Endodermal cell (in vitro differentiated cells): Measurements from ENCODE around the gene CFHR4. TPM values are rescaled to one million over a fixed set of nuclear protein-coding genes. Genes with fewer than 3 reads are reported as not detected.
A peak's percentile ranks its signal among the peaks of the same experiment; 100 is the strongest.
"Not testable (repeated sequence)": the region's sequence is repeated elsewhere in the genome, so short reads cannot be mapped to it uniquely, and the experiment has no call there.

Experiments used
- DNase-seq: peaks from one replicate; pipeline ENCODE4 v3.0.0-alpha.2; 2017
- H3K27ac ChIP-seq: 2 replicates; pipeline ENCODE4 v1.5.1; 2013; ENCODE audit warnings: mild to moderate bottlenecking, low read depth, low read length, moderate library complexity
- H3K27me3 ChIP-seq: 2 replicates; pipeline ENCODE4 v1.6.1; 2013; ENCODE audit warnings: mild to moderate bottlenecking, low read length, moderate library complexity; ENCODE audit not compliant: insufficient read depth, control insufficient read depth, poor library complexity, severe bottlenecking
- H3K36me3 ChIP-seq: 2 replicates; pipeline ENCODE4 v1.7.0; 2013; ENCODE audit warnings: mild to moderate bottlenecking, low read length, moderate library complexity; ENCODE audit not compliant: control insufficient read depth, insufficient read depth
- H3K4me1 ChIP-seq: one replicate; pipeline ENCODE4 v1.7.0; 2013; ENCODE audit warnings: low read length; ENCODE audit not compliant: control insufficient read depth, insufficient read depth
- H3K4me3 ChIP-seq: 2 replicates; pipeline ENCODE4 v1.5.1; 2013; ENCODE audit warnings: mild to moderate bottlenecking, low read length, moderate library complexity
- H3K9ac ChIP-seq: 2 replicates; pipeline ENCODE4 v1.6.1; 2013; ENCODE audit warnings: mild to moderate bottlenecking, low read length, moderate library complexity; ENCODE audit not compliant: poor library complexity, severe bottlenecking; ENCODE audit errors: extremely low read depth
- H3K9me3 ChIP-seq: 2 replicates; pipeline ENCODE4 v1.6.1; 2013; ENCODE audit warnings: mild to moderate bottlenecking, low read length, moderate library complexity; ENCODE audit not compliant: control insufficient read depth
- H3K27ac Mint-ChIP-seq: 2 replicates; pipeline ENCODE4 v1.8.0; 2020; ENCODE audit warnings: mixed read lengths
- H3K27me3 Mint-ChIP-seq: 2 replicates; pipeline ENCODE4 v1.8.0; 2021; ENCODE audit warnings: mild to moderate bottlenecking, mixed read lengths; ENCODE audit not compliant: insufficient read depth
- H3K36me3 Mint-ChIP-seq: 2 replicates; pipeline ENCODE4 v1.8.0; 2020; ENCODE audit warnings: low read depth, mixed read lengths
- H3K4me1 Mint-ChIP-seq: 2 replicates; pipeline ENCODE4 v1.8.0; 2020; ENCODE audit warnings: mixed read lengths
- H3K4me3 Mint-ChIP-seq: 2 replicates; pipeline ENCODE4 v1.8.0; 2020; ENCODE audit warnings: mild to moderate bottlenecking, moderate library complexity, mixed read lengths
- H3K9me3 Mint-ChIP-seq: 2 replicates; pipeline ENCODE4 v1.8.0; 2020; ENCODE audit warnings: mild to moderate bottlenecking, mixed read lengths
- WGBS, 2 experiments: methylation state at CpG; one replicate each; pipeline versions ENCODE4 v1.1.5 to v1.1.7; 2013; ENCODE audit warnings: missing lambda C conversion rate in 2 of 2, mixed read lengths in 1 of 2; ENCODE audit not compliant: insufficient coverage in 1 of 2, insufficient read length in 1 of 2; 5-methylcytosine and 5-hydroxymethylcytosine counted together
- total RNA-seq, 2 donors: library from RNA; stranded (reverse); fragmentation: NEBNext Ultra II Directional in 1 of 2; extraction: Animal tissue kit (Norgen Biotek cat#: 25700) in 1 of 2; gene quantifications; 2 replicates in 1 of 2; 3 replicates in 1 of 2; pipeline ENCODE4 v1.2.1, GENCODE V29; 2021
- TF ChIP-seq, protein P1 (sequence below): fragments of 200-600 bp; sonication (generic); conservative IDR thresholded peaks from 2 replicates; pipeline ENCODE4 v1.5.0; 2021; ENCODE audit warnings: antibody characterized with exemption, mild to moderate bottlenecking

CFHR4 gene
- total RNA-seq, 2 donors from 2014 or later, result not detected

DNA sequence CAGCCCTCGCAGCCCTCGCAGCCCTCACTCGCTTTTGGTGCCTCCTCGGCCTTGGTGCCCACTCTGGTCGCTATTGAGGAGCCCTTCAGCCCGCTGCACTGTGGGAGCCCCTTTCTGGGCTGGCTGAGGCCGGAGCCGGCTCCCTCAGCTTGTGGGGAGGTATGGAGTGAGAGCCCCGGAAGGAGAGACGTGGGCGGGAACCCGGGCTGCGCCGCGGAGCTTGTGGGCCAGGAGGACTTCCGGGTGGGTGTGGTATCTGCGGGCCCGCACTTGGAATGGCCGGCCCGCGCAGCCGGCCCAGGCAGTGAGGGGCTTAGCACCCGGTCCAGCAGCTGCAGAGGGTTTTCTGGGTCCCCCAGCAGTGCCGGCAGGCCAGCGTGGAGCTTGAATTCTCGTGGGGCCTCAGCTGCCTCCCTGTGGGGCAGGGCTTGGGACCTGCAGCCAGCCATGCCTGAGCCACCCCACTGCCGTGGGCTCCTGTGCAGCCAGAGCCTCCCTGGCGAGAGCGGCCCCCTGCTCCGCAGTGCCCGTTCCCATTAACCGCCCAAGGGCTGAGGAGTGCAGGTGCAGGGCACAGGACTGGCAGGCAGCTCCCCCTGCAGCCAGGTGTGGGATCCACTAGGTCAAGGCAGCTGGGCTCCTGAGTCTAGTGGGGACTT is 45.8 kb downstream of the CFHR4 start:
- Histone ChIP-seq H3K27ac (no peak overlapping the region), H3K27me3 (no peaks in the 10 kb centered on the region), H3K4me1 (no peaks in the 10 kb centered on the region), H3K36me3 (no peaks in the 10 kb centered on the region), H3K9ac (no peak overlapping the region), H3K4me3 (no peak overlapping the region), H3K9me3 (no peaks in the 10 kb centered on the region)
- H3K27me3 Mint-ChIP-seq, result no peaks in the 10 kb centered on the region
- TF ChIP-seq, protein P1, sequence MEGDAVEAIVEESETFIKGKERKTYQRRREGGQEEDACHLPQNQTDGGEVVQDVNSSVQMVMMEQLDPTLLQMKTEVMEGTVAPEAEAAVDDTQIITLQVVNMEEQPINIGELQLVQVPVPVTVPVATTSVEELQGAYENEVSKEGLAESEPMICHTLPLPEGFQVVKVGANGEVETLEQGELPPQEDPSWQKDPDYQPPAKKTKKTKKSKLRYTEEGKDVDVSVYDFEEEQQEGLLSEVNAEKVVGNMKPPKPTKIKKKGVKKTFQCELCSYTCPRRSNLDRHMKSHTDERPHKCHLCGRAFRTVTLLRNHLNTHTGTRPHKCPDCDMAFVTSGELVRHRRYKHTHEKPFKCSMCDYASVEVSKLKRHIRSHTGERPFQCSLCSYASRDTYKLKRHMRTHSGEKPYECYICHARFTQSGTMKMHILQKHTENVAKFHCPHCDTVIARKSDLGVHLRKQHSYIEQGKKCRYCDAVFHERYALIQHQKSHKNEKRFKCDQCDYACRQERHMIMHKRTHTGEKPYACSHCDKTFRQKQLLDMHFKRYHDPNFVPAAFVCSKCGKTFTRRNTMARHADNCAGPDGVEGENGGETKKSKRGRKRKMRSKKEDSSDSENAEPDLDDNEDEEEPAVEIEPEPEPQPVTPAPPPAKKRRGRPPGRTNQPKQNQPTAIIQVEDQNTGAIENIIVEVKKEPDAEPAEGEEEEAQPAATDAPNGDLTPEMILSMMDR, result peak; percentile 28
- H3K36me3 Mint-ChIP-seq, result no peaks in the 10 kb centered on the region
- peaks cover 5% of the 10 kb centered on the region for H3K9me3 Mint-ChIP-seq
- H3K4me1 Mint-ChIP-seq, result no peaks in the 10 kb centered on the region
- no peak overlapping the region for H3K27ac Mint-ChIP-seq
- DNase-seq, result peak; percentile 47
- 94 to 95% methylated on average over 10 to 32 of the region's 32 CpGs for WGBS, 2 experiments
- peak overlapping the region; percentile 35 for H3K4me3 Mint-ChIP-seq

DNA sequence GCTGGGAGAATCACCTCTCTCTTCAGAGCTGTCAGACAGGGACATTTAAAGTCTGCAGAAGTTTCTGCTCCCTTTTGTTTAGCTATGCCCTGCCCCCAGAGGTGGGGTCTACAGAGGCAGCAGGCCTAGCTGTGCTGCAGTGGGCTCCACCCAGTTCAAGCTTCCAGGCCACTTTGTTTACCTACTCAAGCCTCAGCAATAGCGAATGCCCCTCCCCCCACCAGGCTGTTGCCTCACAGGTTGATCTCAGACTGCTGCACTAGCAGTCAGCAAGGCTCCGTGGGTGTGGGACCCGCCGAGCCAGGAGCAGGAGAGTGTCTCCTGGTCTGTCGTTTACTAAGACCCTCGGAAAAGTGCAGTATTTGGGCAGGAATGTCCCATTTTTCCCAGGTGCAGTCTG is 53.6 kb downstream of the CFHR4 start:
- not testable (repeated sequence) for H3K27ac Mint-ChIP-seq, H3K9ac ChIP-seq, H3K9me3 ChIP-seq, H3K4me3 Mint-ChIP-seq, H3K36me3 Mint-ChIP-seq, H3K4me3 ChIP-seq, H3K27me3 Mint-ChIP-seq, H3K27ac ChIP-seq, H3K4me1 ChIP-seq, H3K27me3 ChIP-seq, H3K4me1 Mint-ChIP-seq, H3K36me3 ChIP-seq
- WGBS, 2 experiments, result 84% methylated on average over 6 of the region's 6 CpGs; no CpG with 5 or more reads in 1 of the 2 experiments
- H3K9me3 Mint-ChIP-seq, result peaks cover 18% of the 10 kb centered on the region
- DNase-seq, result peak; percentile 60

DNA sequence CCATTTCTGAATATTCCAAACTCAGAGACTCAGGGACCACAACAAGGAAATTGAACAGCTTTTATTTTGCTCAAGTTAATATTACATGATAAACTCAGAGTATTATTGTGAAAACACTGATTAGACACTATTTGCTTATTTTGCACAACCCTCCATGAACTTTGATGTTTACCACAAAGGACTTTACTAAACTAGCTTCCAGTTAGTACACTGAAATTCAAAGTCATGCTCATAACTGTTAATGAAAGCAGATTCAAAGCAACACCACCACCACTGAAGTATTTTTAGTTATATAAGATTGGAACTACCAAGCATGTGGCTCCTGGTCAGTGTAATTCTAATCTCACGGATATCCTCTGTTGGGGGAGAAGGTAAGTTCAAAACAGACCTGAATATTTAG is 55.7 kb downstream of the CFHR4 start, which contains the start of gene CFHR2:
Gene CFHR2, plus strand, starts transcription at position 171 of the 400 bp plus-strand sequence. Its CDS starts 143 bp downstream, at position 314.
- not testable (repeated sequence) for H3K4me3 Mint-ChIP-seq, H3K4me1 Mint-ChIP-seq, H3K27ac Mint-ChIP-seq, H3K9ac ChIP-seq, DNase-seq, H3K27me3 Mint-ChIP-seq, H3K27ac ChIP-seq, H3K36me3 ChIP-seq, H3K4me1 ChIP-seq, H3K36me3 Mint-ChIP-seq, H3K4me3 ChIP-seq, H3K27me3 ChIP-seq, H3K9me3 ChIP-seq
- H3K9me3 Mint-ChIP-seq, result peaks cover 18% of the 10 kb centered on the region
- WGBS, 2 experiments, result no CpG with 5 or more reads among the region's 1 CpG

DNA sequence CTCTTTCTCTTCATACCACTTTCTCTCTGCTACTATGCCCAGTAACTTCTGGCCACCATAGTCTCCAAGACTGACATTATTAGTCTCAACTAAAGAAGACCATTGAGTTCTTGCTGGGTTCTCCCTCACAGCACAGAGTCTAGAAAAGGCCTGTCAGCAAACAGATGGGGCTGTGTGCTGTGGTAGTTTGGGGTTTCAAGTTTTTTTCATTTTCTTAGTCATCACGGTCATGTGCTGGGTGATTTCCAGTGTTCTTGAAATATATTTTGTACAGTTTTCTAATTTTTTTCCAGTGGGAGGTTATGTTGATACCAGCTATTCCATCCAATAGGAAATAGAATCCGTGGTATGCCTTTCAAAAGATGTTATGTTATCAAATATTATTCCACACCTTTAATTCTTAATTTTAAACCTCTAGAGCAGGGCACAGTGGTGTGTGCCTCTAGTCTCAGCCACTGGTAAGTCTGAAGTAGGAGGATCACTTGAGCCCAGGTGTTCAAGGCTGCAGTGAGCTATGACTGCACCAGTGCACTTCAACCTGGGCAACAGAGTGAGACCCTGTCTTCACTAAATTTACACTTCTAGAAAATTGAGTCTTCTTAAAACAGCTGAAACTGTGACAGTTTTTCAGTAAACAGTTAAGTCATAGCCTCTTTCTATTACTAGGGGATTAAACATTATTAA is 64.0 kb downstream of the CFHR4 start:
- peaks cover 5% of the 10 kb centered on the region for H3K4me1 Mint-ChIP-seq
- Histone ChIP-seq H3K27ac (no peak overlapping the region), H3K9ac (no peak overlapping the region), H3K4me3 (no peak overlapping the region), H3K4me1 (no peaks in the 10 kb centered on the region), H3K27me3 (peaks cover 2% of the 10 kb centered on the region), H3K36me3 (no peaks in the 10 kb centered on the region), H3K9me3 (peaks cover 16% of the 10 kb centered on the region)
- no peaks in the 10 kb centered on the region for H3K27me3 Mint-ChIP-seq
- H3K27ac Mint-ChIP-seq, result no peak overlapping the region
- H3K9me3 Mint-ChIP-seq, result peaks cover 6% of the 10 kb centered on the region
- WGBS, 2 experiments, result 91% methylated on average over 1 of the region's 2 CpGs; no CpG with 5 or more reads in 1 of the 2 experiments
- no peak overlapping the region for H3K4me3 Mint-ChIP-seq
- TF ChIP-seq, protein P1, result no peak
- no peaks in the 10 kb centered on the region for H3K36me3 Mint-ChIP-seq
- no peak for DNase-seq
